ENCODE measurements around the gene MCRIP2.

DNA sequence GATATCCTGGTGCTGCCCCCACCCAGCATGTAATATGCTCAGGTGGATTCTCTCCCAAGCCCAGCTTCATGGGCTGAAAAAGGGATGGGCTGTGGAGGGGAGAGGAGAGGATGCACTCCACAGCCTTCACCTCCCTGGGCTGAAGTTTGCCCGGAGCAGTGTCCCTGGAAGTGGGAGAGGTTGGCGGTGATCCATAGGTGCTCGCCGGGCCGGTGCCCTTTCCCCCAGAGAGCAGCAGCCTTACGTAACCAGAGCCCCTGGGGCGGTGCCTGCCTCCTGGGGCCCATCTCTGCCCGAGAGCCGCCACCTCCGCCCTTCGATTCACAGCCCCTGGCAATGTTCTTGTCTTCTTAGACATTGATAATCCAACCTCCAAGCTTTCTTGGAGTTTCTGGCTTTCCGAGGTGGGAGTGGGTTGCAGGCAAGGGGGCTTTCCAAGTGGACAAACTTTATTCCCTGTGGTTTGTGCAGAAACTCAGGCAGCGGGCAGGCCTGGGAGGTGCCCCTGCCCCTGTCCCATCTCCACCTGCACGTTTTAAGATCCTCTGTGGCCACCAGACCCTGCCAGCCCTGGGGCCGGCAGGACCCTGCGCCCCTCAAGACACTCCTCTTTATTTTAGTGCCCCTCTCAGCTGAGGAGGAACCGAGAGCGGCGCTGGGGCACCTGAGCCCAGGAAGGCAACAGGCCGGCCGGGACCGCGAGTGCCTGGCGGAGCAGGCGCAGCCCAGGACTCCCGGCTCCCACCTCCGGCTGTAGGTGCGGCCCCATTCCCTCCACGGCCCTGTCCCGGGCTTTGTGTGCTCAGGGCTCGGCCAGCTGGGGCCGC lies 4.4 kb downstream of the MCRIP2 start:
- TF ChIP-seq POLR2AphosphoS5 (IDR thresholded peaks at IDR 0.05; ENCODE audit: low read depth, low read length) (no peak), POLR2A (IDR thresholded peaks at IDR 0.05; ENCODE audit: low read depth, low read length) (no peak)
